Suprapubic skin (tissue), 4 donors: ENCODE data around the gene ITM2C. TPM values are rescaled to one million over a fixed set of nuclear protein-coding genes. Genes with fewer than 3 reads are reported as not detected.
A peak's percentile ranks its signal among the peaks of the same experiment; 100 is the strongest.

Experiments
- DNase-seq, 2 donors: peaks; one replicate each; pipeline ENCODE4 v3.0.0-alpha.2; 2019; ENCODE audit warnings: low spot score in 2 of 2
- H3K27ac ChIP-seq: fragments of 200-600 bp; sonication (generic); one replicate; pipeline ENCODE4 v1.5.1; 2019
- H3K27me3 ChIP-seq: fragments of 200-600 bp; sonication (generic); one replicate; pipeline ENCODE4 v1.5.1; 2019
- H3K36me3 ChIP-seq: fragments of 200-600 bp; sonication (generic); one replicate; pipeline ENCODE4 v1.5.1; 2019
- H3K4me1 ChIP-seq: fragments of 200-600 bp; sonication (generic); one replicate; pipeline ENCODE4 v1.5.1; 2019
- H3K4me3 ChIP-seq: fragments of 200-600 bp; sonication (generic); one replicate; pipeline ENCODE4 v1.5.1; 2019; ENCODE audit warnings: mild to moderate bottlenecking
- H3K9me3 ChIP-seq: fragments of 200-600 bp; sonication (generic); one replicate; pipeline ENCODE4 v1.5.1; 2019
- EP300 ChIP-seq: sonication (generic); formaldehyde crosslinking; IDR thresholded peaks from one replicate; pipeline ENCODE4 v1.6.1; 2017; ENCODE audit warnings: antibody characterized with exemption
- POLR2A ChIP-seq, 2 donors: fragments of 450-650 bp; IDR thresholded peaks; one replicate each; pipeline ENCODE4 v1.6.1; 2017; ENCODE audit warnings: antibody characterized with exemption in 2 of 2, mild to moderate bottlenecking in 2 of 2, moderate library complexity in 2 of 2
- POLR2AphosphoS5 ChIP-seq, 3 donors: sonication (generic); formaldehyde crosslinking; IDR thresholded peaks; one replicate each; pipeline ENCODE4 v1.6.1; 2017; ENCODE audit warnings: antibody characterized with exemption in 3 of 3
- WGBS: methylation state at CpG from one replicate; pipeline ENCODE4 v1.1.5; 2018; 5-methylcytosine and 5-hydroxymethylcytosine counted together
- total RNA-seq, 4 donors: library from RNA; depleted of rRNA; stranded (reverse); fragments of >200 nt; gene quantifications; one replicate each; pipeline ENCODE4 v1.1.0, GENCODE V29; 2016
- TF ChIP-seq, protein P1 (sequence below), 2 donors: fragments of 200-600 bp in 1 of 2; fragments of 450-650 bp in 1 of 2; sonication (generic) in 1 of 2; IDR thresholded peaks; one replicate each; pipeline ENCODE4 v1.5.1; 2016 to 2019; ENCODE audit warnings: antibody characterized with exemption in 2 of 2, mild to moderate bottlenecking in 1 of 2, moderate library complexity in 1 of 2

ITM2C gene
- total RNA-seq, 4 donors from 2014 or later = 9.0 to 17.9 (median 11.4) TPM

DNA sequence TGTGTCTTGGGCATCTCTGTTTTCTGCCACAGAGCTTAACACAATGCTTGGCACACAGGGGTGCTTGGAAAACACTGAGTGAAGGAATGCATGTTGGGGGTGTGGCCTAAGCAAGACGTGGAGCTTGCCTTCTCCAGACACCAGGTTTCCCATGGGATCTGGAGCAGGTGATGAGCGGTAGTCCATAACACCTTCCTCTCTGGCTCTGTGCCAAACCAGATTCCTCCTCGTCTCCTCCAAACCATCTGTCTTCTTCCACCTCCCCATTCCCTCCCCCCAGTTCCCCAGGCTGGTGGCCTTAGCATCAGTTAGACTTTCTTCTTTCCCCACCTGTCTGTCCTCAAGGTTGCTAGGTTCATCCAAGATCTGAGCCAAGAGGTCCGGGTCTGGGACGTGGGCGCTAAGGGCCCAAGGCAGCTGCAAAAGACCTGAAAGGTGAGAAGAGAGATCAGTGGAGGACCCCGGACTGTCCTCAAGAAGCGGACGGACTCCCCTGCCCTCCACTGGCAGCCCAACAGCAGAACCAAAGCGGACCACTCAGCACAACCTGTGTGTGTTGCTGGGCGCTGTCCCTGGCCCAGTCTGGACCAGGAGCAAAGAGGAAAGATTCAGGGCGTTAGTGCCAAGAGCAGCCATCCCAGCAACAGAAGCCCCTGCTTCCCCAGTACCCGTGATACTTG lies 1.2 kb upstream of the ITM2C start:
- Histone ChIP-seq H3K36me3 (no peaks in the 10 kb centered on the region), H3K27ac (no peak overlapping the region), H3K9me3 (no peaks in the 10 kb centered on the region), H3K4me3 (no peak overlapping the region), H3K4me1 (peaks cover 32% of the 10 kb centered on the region), H3K27me3 (peaks cover 17% of the 10 kb centered on the region)
- TF ChIP-seq EP300 (no peak), POLR2A (IDR thresholded peaks at IDR 0.05) (no peak)
- WGBS = 70% methylated on average over 11 of the region's 13 CpGs
- no peak for DNase-seq

DNA sequence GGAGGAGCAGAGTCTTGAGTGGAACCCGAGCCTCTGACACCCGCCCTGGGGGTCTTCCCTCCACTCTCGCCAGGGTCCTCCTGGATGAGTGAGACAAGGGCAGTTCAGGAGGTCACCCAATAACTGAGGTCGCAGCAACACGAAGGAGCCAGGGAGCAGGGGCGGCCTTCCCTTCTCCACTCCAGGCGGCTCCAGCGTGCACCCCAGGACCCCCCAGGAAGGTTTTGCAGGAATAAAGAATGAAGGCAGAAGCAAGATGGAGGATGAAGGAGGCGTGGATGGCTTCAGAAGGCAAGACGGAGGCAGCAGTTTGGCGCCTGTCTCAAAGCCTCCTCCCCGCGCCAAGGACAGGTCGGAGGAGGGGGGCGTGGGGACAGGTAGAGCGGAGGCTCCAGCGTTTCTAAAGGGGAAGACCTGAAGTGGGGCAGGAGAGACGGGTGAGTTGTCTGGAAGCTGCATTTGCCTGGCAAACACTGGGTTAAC lies 579 bp upstream of the ITM2C start:
- H3K27ac ChIP-seq = no peak overlapping the region
- peaks cover 32% of the 10 kb centered on the region for H3K4me1 ChIP-seq
- peak overlapping the region; percentile 67 for H3K4me3 ChIP-seq
- peaks cover 17% of the 10 kb centered on the region for H3K27me3 ChIP-seq
- TF ChIP-seq POLR2A (IDR thresholded peaks at IDR 0.05) = no peak
- TF ChIP-seq, protein P1, sequence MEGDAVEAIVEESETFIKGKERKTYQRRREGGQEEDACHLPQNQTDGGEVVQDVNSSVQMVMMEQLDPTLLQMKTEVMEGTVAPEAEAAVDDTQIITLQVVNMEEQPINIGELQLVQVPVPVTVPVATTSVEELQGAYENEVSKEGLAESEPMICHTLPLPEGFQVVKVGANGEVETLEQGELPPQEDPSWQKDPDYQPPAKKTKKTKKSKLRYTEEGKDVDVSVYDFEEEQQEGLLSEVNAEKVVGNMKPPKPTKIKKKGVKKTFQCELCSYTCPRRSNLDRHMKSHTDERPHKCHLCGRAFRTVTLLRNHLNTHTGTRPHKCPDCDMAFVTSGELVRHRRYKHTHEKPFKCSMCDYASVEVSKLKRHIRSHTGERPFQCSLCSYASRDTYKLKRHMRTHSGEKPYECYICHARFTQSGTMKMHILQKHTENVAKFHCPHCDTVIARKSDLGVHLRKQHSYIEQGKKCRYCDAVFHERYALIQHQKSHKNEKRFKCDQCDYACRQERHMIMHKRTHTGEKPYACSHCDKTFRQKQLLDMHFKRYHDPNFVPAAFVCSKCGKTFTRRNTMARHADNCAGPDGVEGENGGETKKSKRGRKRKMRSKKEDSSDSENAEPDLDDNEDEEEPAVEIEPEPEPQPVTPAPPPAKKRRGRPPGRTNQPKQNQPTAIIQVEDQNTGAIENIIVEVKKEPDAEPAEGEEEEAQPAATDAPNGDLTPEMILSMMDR (IDR thresholded peaks at IDR 0.05) = no peak
- TF ChIP-seq EP300 = no peak
- TF ChIP-seq POLR2AphosphoS5 (IDR thresholded peaks at IDR 0.05) = no peak
- no peaks in the 10 kb centered on the region for H3K36me3 ChIP-seq
- WGBS = 37% methylated on average over 18 of the region's 18 CpGs
- no peak for DNase-seq
- H3K9me3 ChIP-seq = no peaks in the 10 kb centered on the region

DNA sequence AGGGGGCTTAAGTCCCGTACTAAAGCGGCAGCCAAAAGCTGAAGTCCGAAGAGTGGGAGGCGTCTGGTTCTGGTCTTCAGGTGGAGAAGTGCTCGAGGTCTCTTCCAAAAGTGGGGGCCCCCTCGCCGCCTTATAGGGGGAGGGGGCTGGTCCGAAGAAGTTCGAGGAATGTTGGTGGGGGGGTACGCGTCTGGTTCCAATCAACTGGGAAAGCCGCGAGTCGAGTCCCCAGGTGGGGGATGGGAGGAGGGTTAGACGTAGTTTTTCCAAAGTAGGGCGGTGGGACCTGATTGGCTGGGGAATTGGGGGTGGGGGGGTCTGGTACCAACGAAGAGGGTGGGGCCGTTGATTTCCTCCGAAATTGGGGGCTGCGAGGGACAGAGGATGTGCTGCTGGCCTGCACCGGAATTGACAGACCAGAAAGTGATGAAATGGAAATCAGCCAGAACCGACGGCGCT lies 594 bp downstream of the ITM2C start:
- H3K4me3 ChIP-seq = peak overlapping the region; percentile 67
- WGBS = 1% methylated on average over 21 of the region's 24 CpGs
- H3K27ac ChIP-seq = no peak overlapping the region
- H3K36me3 ChIP-seq = no peaks in the 10 kb centered on the region
- TF ChIP-seq POLR2A (IDR thresholded peaks at IDR 0.05) = no peak
- TF ChIP-seq EP300 = no peak
- TF ChIP-seq, protein P1 (IDR thresholded peaks at IDR 0.05) = no peak
- no peak for TF ChIP-seq POLR2AphosphoS5 (IDR thresholded peaks at IDR 0.05)
- DNase-seq = no peak
- H3K4me1 ChIP-seq = peaks cover 32% of the 10 kb centered on the region
- H3K27me3 ChIP-seq = peaks cover 17% of the 10 kb centered on the region
- H3K9me3 ChIP-seq = no peaks in the 10 kb centered on the region

DNA sequence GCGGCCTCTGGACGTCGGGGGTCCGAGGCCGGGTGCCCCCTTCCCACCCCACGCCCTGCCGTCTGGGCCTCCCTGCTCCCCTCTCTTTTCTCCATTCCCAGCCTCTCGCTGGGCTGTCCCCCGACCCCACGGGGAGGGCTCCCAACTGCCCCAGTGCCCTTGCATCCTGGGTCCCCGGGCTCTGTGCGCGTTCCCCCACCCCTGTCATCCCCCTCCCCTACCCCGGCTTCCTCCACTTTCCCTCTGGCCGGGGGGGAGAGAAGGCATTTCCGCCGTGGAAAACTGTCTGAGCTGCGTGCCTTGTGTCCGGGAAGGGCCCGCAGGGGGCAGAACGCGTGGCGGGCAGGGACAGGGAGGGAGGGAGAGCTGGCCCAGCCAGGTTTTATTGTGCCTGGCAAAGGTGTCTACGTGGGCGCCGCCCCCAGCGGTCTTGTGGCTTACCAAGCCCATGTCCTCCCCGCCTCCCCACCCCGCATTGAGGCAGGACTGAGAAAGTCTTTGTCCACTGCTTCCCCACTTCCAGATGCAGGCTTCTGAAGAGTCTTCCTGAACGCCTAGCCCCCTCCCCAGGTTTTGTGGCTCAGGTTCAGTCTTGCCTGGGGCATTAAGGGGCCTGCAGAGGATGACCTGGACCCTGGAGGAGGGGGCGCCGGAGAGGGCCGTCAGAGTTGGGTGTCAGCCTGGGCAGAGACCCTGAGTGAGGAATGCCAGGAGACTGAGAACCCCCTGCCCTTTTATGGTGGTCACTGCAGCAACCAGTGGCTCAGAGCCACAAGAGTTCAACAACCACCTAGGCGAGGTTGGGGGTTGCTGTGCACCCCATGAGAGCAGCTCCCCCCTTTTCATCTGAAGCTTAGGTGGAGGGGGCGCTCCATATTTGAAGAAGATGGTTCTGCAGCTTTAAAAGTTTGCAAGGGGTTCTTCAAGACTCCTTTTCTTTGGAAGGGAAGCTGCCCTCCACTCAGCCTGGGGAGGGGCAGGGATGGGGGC lies 1.3 kb downstream of the ITM2C start:
- Histone ChIP-seq H3K4me3 (peak overlapping the region; percentile 67), H3K9me3 (no peaks in the 10 kb centered on the region), H3K36me3 (no peaks in the 10 kb centered on the region), H3K27ac (no peak overlapping the region), H3K4me1 (peaks cover 38% of the 10 kb centered on the region), H3K27me3 (peaks cover 17% of the 10 kb centered on the region)
- 23% methylated on average over 35 of the region's 35 CpGs for WGBS
- no peak for DNase-seq
- no peak for TF ChIP-seq EP300
- TF ChIP-seq, protein P1 (IDR thresholded peaks at IDR 0.05) = no peak
- no peak for TF ChIP-seq POLR2AphosphoS5 (IDR thresholded peaks at IDR 0.05)
- no peak for TF ChIP-seq POLR2A (IDR thresholded peaks at IDR 0.05)

DNA sequence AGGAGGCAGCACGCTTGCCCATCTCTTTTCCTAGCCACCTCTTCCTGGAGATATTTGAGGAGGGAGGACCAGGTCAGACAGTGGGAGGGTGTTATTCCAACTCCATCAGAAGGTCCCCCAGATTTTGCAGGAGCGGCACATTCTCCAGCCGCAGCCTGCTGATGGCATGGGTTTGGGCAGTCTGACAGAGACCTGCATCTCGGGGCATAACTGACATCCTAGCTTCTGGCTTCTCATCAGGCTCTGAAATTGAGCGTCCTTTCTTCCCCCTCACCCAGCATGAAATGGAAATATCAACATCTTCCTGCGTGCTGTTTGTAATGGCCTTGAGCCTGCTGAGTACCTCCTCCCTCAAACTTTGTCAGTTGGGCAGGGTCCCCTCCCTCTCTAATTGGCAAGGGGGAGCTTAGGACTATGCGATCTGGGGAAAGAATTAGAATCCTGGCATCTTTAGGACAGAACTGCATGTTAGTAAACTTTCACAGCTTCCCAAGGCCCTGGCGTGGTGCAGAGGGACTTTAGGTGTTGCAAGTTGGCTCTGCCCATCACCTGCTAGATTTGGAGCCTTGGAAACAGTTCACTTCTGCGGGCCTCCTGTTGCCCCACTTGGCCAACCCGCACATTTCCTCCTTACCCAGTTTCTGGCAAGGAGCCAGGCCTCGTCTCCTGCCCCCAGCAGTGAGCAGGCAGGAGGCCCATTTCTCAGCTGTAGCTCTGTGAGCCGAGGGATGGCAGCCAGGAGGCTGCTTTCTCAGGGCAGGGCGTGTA lies 2.2 kb downstream of the ITM2C start:
- 32% methylated on average over 12 of the region's 13 CpGs for WGBS
- TF ChIP-seq, protein P1 (IDR thresholded peaks at IDR 0.05) = no peak
- TF ChIP-seq EP300 (no peak), POLR2AphosphoS5 (IDR thresholded peaks at IDR 0.05) (no peak), POLR2A (IDR thresholded peaks at IDR 0.05) (no peak)
- H3K4me1 ChIP-seq = peaks cover 40% of the 10 kb centered on the region
- no peaks in the 10 kb centered on the region for H3K36me3 ChIP-seq
- no peak for DNase-seq
- no peaks in the 10 kb centered on the region for H3K9me3 ChIP-seq
- H3K27me3 ChIP-seq = peaks cover 13% of the 10 kb centered on the region
- H3K4me3 ChIP-seq = no peak overlapping the region
- no peak overlapping the region for H3K27ac ChIP-seq
